Astrocyte of the spinal cord (primary cell): ENCODE results near the gene TACR2.

Experiments used
- DNase-seq: peaks from one replicate; pipeline ENCODE4 v3.0.0; 2011; ENCODE audit warnings: low read depth, low spot score
- H3K4me3 ChIP-seq: 2 replicates; pipeline ENCODE4 v1.5.1; 2011; ENCODE audit warnings: low read depth, mild to moderate bottlenecking, low read length, moderate library complexity
- CTCF ChIP-seq: IDR thresholded peaks from 2 replicates; pipeline ENCODE4 v1.5.1; 2012; ENCODE audit warnings: low read depth, mild to moderate bottlenecking, low read length, inconsistent platforms
- in situ Hi-C: cut with HindIII; loops from 2 replicates; pipeline ENCODE4 v1.10.0; 2017; ENCODE audit warnings: low sequenced_read_pairs

The TACR2 gene

GRCh38 chr10:69405221-69405620 is 11.5 kb downstream of the TACR2 start:
- in situ Hi-C loops: no loop called here
- TF ChIP-seq CTCF: no peak
- DNase-seq: no peak

GRCh38 chr10:69404786-69405185 is 11.9 kb downstream of the TACR2 start:
- TF ChIP-seq CTCF: no peak
- H3K4me3 ChIP-seq: no peak overlapping the region
- in situ Hi-C loops: no loop called here
- no peak for DNase-seq

More at GRCh38 chr10:69405221-69405620, 11.5 kb downstream of the TACR2 start:
- H3K4me3 ChIP-seq: no peak overlapping the region

- peak; percentile 61 for DNase-seq
- no peak for TF ChIP-seq CTCF
- no peak overlapping the region for H3K4me3 ChIP-seq
- in situ Hi-C loops: no loop called here
Measured at GRCh38 chr10:69403519-69403918, 13.2 kb downstream of the TACR2 start.

- DNase-seq: no peak
- in situ Hi-C loops: no loop called here
- H3K4me3 ChIP-seq: no peak overlapping the region
- TF ChIP-seq CTCF: no peak
Measured at GRCh38 chr10:69403066-69403465, 13.7 kb downstream of the TACR2 start.

DNA sequence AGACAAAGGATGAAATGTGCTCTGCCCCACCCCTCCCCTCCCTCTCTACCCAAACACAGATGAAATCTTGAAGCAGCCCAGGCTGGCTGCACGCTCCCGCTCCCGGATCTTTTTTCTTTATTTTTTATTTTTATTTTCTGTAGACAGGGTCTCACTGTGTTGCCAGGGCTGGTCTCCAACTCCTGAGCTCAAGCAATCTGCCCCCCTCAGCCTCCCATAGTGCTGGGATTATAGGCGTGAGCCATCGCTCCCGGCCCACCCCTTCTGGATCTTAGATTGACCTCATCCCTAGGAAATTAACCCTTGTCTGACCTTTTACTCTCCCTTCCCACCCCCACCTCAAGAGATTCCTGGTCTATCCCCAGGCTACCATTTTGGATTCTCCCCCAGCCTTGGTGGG is 14.3 kb downstream of the TACR2 start:
- no peak overlapping the region for H3K4me3 ChIP-seq
- TF ChIP-seq CTCF: no peak
- DNase-seq: no peak
- in situ Hi-C loops: no loop called here

GRCh38 chr10:69401416-69401815 is 15.3 kb downstream of the TACR2 start:
- no peak for TF ChIP-seq CTCF
- H3K4me3 ChIP-seq: no peak overlapping the region
- in situ Hi-C loops: no loop called here

DNA sequence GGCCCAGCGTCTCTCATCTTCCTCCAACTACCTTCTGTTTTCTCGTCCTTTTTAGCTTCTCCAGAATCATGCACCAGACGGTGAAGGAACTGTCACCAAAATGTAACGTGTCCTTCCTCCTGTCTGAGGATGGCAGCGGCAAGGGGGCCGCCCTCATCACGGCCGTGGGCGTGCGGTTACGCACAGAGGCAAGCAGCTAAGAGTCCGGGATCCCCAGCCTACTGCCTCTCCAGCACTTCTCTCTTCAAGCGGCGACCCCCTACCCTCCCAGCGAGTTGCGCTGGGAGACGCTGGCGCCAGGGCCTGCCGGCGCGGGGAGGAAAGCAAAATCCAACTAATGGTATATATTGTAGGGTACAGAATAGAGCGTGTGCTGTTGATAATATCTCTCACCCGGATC is 15.8 kb downstream of the TACR2 start:
- no peak for TF ChIP-seq CTCF
- DNase-seq: no peak
- in situ Hi-C loops: no loop called here
- H3K4me3 ChIP-seq: no peak overlapping the region

More at GRCh38 chr10:69401416-69401815, 15.3 kb downstream of the TACR2 start:
- DNase-seq: no peak
